NCI-H1092 treated with DMSO at 0.1 percent for 48 hours (cell line): ENCODE data around the gene DCHS2.

ENCODE experiments used
- DNase-seq: peaks from one replicate; lab custom pipeline; 2025; lab: John Stamatoyannopoulos, UW

The DCHS2 gene

GRCh38 chr4:154489558-154490233 lies 1.9 kb downstream of the DCHS2 start:
- no peak for DNase-seq

- DNase-seq: no peak
These were observed 4.5 kb downstream of the DCHS2 start for GRCh38 chr4:154487145-154487544.

GRCh38 chr4:154485127-154485773 lies 6.3 kb downstream of the DCHS2 start:
- DNase-seq: no peak

- DNase-seq: no peak
These were observed 13.1 kb downstream of the DCHS2 start for GRCh38 chr4:154478547-154478946.

- no peak for DNase-seq
These were observed 13.5 kb downstream of the DCHS2 start for GRCh38 chr4:154478128-154478527.

- DNase-seq: no peak
These were observed 15.4 kb downstream of the DCHS2 start for GRCh38 chr4:154476232-154476631.

- no peak for DNase-seq
These were observed 15.8 kb downstream of the DCHS2 start for GRCh38 chr4:154475820-154476219.

GRCh38 chr4:154473497-154473896 lies 18.1 kb downstream of the DCHS2 start:
- DNase-seq: no peak

- no peak for DNase-seq
These were observed 18.7 kb downstream of the DCHS2 start for GRCh38 chr4:154472858-154473257.

GRCh38 chr4:154471526-154472331 lies 19.9 kb downstream of the DCHS2 start:
- no peak for DNase-seq

- DNase-seq: no peak
These were observed 20.6 kb downstream of the DCHS2 start for GRCh38 chr4:154471032-154471431.

- DNase-seq: no peak
These were observed 23.7 kb downstream of the DCHS2 start for GRCh38 chr4:154467886-154468285.

- DNase-seq: no peak
These were observed 25.3 kb downstream of the DCHS2 start for GRCh38 chr4:154466336-154466735.

GRCh38 chr4:154465085-154465484 lies 26.5 kb downstream of the DCHS2 start:
- DNase-seq: no peak

- DNase-seq: no peak
These were observed 26.9 kb downstream of the DCHS2 start for GRCh38 chr4:154464654-154465053.

GRCh38 chr4:154462081-154462810 lies 29.4 kb downstream of the DCHS2 start:
- no peak for DNase-seq

GRCh38 chr4:154457471-154457870 lies 34.1 kb downstream of the DCHS2 start:
- no peak for DNase-seq

GRCh38 chr4:154456889-154457288 lies 34.7 kb downstream of the DCHS2 start:
- DNase-seq: no peak

- no peak for DNase-seq
These were observed 35.4 kb downstream of the DCHS2 start for GRCh38 chr4:154456240-154456639.

GRCh38 chr4:154455111-154455510 lies 36.5 kb downstream of the DCHS2 start:
- DNase-seq: no peak

GRCh38 chr4:154454710-154455109 lies 36.9 kb downstream of the DCHS2 start:
- no peak for DNase-seq

GRCh38 chr4:154452798-154453346 lies 38.7 kb downstream of the DCHS2 start:
- DNase-seq: no peak
